OCI-LY1 (cell line): Measurements from ENCODE around the gene PTPN11.

Experiments
- EZH2 ChIP-seq: fragments of 200-600 bp; sonication (generic), shearing (Covaris generic); IDR thresholded peaks from 2 replicates; pipeline ENCODE4 v1.8.0; 2017; ENCODE audit warnings: borderline replicate concordance, mixed run types, mild to moderate bottlenecking, antibody characterized with exemption, low read length, moderate library complexity, mixed read lengths
- TF ChIP-seq, protein P1 (sequence below): fragments of 200-600 bp; sonication (generic), shearing (Covaris generic); IDR thresholded peaks from 2 replicates; pipeline ENCODE4 v1.5.1; 2017; ENCODE audit warnings: mild to moderate bottlenecking, antibody characterized with exemption, low read length, moderate library complexity, mixed read lengths

DNA sequence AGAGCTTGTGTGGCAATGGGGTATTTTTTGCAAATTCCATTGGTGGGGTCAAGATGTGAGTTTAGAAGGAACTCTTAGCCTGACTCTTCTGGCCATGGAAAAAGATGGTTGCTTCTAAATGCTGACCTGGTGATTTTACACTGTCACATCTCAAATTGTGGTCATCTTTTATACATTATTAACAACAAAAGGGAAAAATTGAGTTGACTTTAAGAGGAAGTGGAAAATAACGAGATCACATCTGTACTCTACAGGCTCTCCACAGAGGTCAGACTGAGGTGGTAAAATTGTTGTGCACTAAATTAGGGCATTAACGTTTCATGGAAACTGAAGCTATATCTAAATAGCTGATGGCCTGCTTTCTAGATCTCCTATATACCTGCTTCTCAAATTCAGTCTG, 44.7 kb downstream of the PTPN11 start:
- TF ChIP-seq, protein P1, sequence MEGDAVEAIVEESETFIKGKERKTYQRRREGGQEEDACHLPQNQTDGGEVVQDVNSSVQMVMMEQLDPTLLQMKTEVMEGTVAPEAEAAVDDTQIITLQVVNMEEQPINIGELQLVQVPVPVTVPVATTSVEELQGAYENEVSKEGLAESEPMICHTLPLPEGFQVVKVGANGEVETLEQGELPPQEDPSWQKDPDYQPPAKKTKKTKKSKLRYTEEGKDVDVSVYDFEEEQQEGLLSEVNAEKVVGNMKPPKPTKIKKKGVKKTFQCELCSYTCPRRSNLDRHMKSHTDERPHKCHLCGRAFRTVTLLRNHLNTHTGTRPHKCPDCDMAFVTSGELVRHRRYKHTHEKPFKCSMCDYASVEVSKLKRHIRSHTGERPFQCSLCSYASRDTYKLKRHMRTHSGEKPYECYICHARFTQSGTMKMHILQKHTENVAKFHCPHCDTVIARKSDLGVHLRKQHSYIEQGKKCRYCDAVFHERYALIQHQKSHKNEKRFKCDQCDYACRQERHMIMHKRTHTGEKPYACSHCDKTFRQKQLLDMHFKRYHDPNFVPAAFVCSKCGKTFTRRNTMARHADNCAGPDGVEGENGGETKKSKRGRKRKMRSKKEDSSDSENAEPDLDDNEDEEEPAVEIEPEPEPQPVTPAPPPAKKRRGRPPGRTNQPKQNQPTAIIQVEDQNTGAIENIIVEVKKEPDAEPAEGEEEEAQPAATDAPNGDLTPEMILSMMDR: no peak
- no peak for TF ChIP-seq EZH2
